Caco-2 (cell line): ENCODE measurements around the gene ING3. TPM values are rescaled to one million over a fixed set of nuclear protein-coding genes. Genes with fewer than 3 reads are reported as not detected.

Experiments used
- BruUV-seq: library from RNA; stranded (reverse); fragments of 400-500 nt; replicated peaks from 2 replicates; lab custom pipeline; 2021; lab: Mats Ljungman, UMichigan
- CTCF ChIA-PET: fragments of 300-600 bp; sonication (Branson Sonifier 250); formaldehyde crosslinking; loops from one replicate; lab custom pipeline; 2022; ENCODE audit warnings: antibody characterized with exemption; lab: Charles Lee
- POLR2A ChIA-PET: fragments of 300-600 bp; sonication (Branson Sonifier 250); formaldehyde crosslinking; loops from one replicate; lab custom pipeline; 2022; ENCODE audit warnings: antibody characterized with exemption; lab: Charles Lee
- DNase-seq, 2 experiments: peaks; one replicate each; pipeline versions ENCODE4 v3.0.0 to v3.0.0-alpha.2; 2020 to 2022
- H3K27me3 ChIP-seq: replicated peaks from 2 replicates; pipeline ENCODE4 v1.6.0; 2011; ENCODE audit warnings: low read length; ENCODE audit not compliant: control insufficient read depth, insufficient read depth
- H3K36me3 ChIP-seq: 2 replicates; pipeline ENCODE4 v1.5.1; 2011; ENCODE audit warnings: low read length; ENCODE audit not compliant: control insufficient read depth, insufficient read depth
- H3K4me1 ChIP-seq: fragments of 250-450 bp; sonication (Bioruptor Pico); 2 replicates; pipeline ENCODE4 v1.5.1; 2020; ENCODE audit warnings: mild to moderate bottlenecking
- H3K4me3 ChIP-seq: 2 replicates; pipeline ENCODE4 v1.5.1; 2011; ENCODE audit warnings: low read depth, mild to moderate bottlenecking, control low read depth, low read length
- H3K9me3 ChIP-seq: fragments of 250-450 bp; sonication (Bioruptor Pico); 2 replicates; pipeline ENCODE4 v1.5.1; 2020; ENCODE audit warnings: mild to moderate bottlenecking, moderate library complexity
- H3K27ac Mint-ChIP-seq: one replicate; pipeline ENCODE4 v1.8.0; 2022; ENCODE audit warnings: mixed read lengths; ENCODE audit not compliant: unreplicated experiment
- H3K27me3 Mint-ChIP-seq: one replicate; pipeline ENCODE4 v1.8.0; 2022; ENCODE audit warnings: mixed read lengths; ENCODE audit not compliant: insufficient read depth, unreplicated experiment
- H3K36me3 Mint-ChIP-seq: one replicate; pipeline ENCODE4 v1.8.0; 2022; ENCODE audit warnings: mild to moderate bottlenecking, mixed read lengths; ENCODE audit not compliant: insufficient read depth, unreplicated experiment
- H3K4me1 Mint-ChIP-seq: one replicate; pipeline ENCODE4 v1.8.0; 2022; ENCODE audit warnings: low read depth, mixed read lengths; ENCODE audit not compliant: unreplicated experiment
- H3K4me3 Mint-ChIP-seq: one replicate; pipeline ENCODE4 v1.8.0; 2022; ENCODE audit warnings: mild to moderate bottlenecking, moderate library complexity, mixed read lengths; ENCODE audit not compliant: unreplicated experiment
- H3K9me3 Mint-ChIP-seq: one replicate; pipeline ENCODE4 v1.8.0; 2022; ENCODE audit warnings: mixed read lengths; ENCODE audit not compliant: unreplicated experiment
- CTCF ChIP-seq, 2 experiments: fragments of 200-600 bp in 1 of 2; IDR thresholded peaks; 1 replicate in 1 of 2; 2 replicates in 1 of 2; pipeline versions ENCODE4 v1.5.1 to v1.8.0; 2011 to 2022; ENCODE audit warnings: antibody characterized with exemption in 1 of 2, control low read depth in 1 of 2, inconsistent platforms in 1 of 2, low read depth in 1 of 2, low read length in 1 of 2, mild to moderate bottlenecking in 1 of 2, moderate library complexity in 1 of 2; ENCODE audit not compliant: insufficient read depth in 1 of 2, severe bottlenecking in 1 of 2, unreplicated experiment in 1 of 2
- intact Hi-C: fragments of 100-400 bp; cut with micrococcal nuclease; formaldehyde crosslinking; loops from one replicate; pipeline ENCODE4 v1.10.0; 2022; ENCODE audit not compliant: unreplicated experiment
- total RNA-seq: library from RNA; stranded (reverse); gene quantifications from 2 replicates; pipeline ENCODE4 v1.2.3, GENCODE V29; 2022

ING3 gene
- total RNA-seq, 1 experiment from 2014 or later = 14.6 TPM

DNA sequence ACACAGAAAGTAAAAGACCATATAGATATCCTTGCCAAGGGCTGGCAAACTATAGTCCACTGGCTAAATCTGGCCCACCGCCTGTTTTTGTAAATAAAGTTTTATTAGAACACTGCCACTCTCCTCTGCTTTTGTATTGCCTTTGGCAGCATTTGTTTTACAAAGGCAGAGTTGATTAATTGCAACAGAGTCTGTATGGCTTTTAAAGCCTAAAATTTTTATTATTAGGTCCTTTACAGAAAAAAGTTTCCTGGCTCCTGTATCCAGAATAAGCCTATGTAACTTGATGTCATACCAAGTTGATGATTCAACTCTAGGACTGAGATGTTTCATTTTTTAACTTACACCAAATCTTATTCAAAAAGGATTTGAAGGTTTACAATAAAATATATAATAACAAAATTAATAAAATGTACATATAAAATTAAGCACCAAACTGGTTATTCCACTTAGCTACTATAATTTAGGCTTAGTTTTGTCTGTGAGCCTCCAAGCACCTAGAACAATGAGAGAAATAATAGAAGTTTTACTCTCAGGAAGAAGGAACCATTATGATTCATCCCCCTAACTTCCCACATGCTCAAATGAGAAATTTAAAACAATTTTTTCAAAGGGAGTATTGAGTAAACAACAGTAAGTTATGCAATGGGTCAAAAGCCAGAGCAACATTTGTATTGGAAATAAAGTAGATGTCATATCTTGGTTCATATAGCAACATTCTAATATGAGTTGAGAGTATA lies 69.8 kb downstream of the ING3 start:
- CTCF ChIA-PET = no interaction called here
- POLR2A ChIA-PET = no interaction called here
- H3K36me3 ChIP-seq = no peaks in the 10 kb centered on the region
- no TSS peak for BruUV-seq
- DNase-seq = no peak
- Mint-ChIP-seq H3K4me1 (peaks cover 15% of the 10 kb centered on the region), H3K4me3 (no peak overlapping the region), H3K9me3 (peaks cover 3% of the 10 kb centered on the region), H3K27me3 (no peaks in the 10 kb centered on the region), H3K27ac (no peak overlapping the region), H3K36me3 (no peaks in the 10 kb centered on the region)
- no peaks in the 10 kb centered on the region for H3K9me3 ChIP-seq
- no peak overlapping the region for H3K4me3 ChIP-seq
- no peak for TF ChIP-seq CTCF (IDR thresholded peaks at IDR 0.05; ENCODE audit: insufficient read depth in 1 of 2, low read depth in 1 of 2, low read length in 1 of 2, severe bottlenecking in 1 of 2, unreplicated experiment in 1 of 2)
- H3K27me3 ChIP-seq = no peaks in the 10 kb centered on the region
- peaks cover 17% of the 10 kb centered on the region; the same call in 1 of the 2 replicates for H3K4me1 ChIP-seq
- intact Hi-C loops = no loop called here

GRCh38 chr7:121020989-121021969 lies 70.7 kb downstream of the ING3 start:
- Histone ChIP-seq H3K36me3 (no peaks in the 10 kb centered on the region), H3K27me3 (no peaks in the 10 kb centered on the region), H3K4me1 (peaks cover 17% of the 10 kb centered on the region; the same call in 1 of the 2 replicates), H3K4me3 (no peak overlapping the region), H3K9me3 (0 out of 2 replicates have a peak, but pooled peaks cover 5% of the 10 kb centered on the region)
- Mint-ChIP-seq H3K36me3 (no peaks in the 10 kb centered on the region), H3K9me3 (peaks cover 12% of the 10 kb centered on the region), H3K27ac (no peak overlapping the region), H3K27me3 (no peaks in the 10 kb centered on the region), H3K4me1 (peaks cover 23% of the 10 kb centered on the region), H3K4me3 (no peak overlapping the region)
- no peak for TF ChIP-seq CTCF (IDR thresholded peaks at IDR 0.05; ENCODE audit: insufficient read depth in 1 of 2, low read depth in 1 of 2, low read length in 1 of 2, severe bottlenecking in 1 of 2, unreplicated experiment in 1 of 2)
- intact Hi-C loops = no loop called here
- no peak for DNase-seq
- no TSS peak for BruUV-seq
- POLR2A ChIA-PET = no interaction called here
- CTCF ChIA-PET = no interaction called here

DNA sequence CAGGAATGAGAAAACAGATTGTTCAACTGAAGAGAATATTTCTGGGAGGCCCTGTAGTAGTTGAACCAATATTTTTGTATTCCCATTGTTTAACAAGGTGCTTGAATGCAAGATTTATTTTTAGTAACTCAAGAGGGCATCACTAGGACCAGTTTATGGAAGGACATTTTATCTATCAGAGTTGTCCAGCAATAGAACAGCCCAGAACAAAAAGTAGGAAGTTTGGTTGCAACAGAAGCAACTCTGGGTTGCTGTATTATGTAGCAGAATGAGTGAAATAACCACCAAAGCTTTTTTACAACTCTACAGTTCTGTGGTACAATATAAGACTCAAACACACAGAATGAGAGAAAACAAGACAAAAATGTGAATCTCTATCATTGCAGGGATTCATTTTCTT lies 72.6 kb downstream of the ING3 start:
- no peak overlapping the region for H3K4me3 Mint-ChIP-seq
- no peaks in the 10 kb centered on the region for H3K27me3 ChIP-seq
- H3K4me3 ChIP-seq = no peak overlapping the region
- H3K36me3 ChIP-seq = no peaks in the 10 kb centered on the region
- H3K4me1 Mint-ChIP-seq = peaks cover 29% of the 10 kb centered on the region
- no peak for TF ChIP-seq CTCF (IDR thresholded peaks at IDR 0.05; ENCODE audit: insufficient read depth in 1 of 2, low read depth in 1 of 2, low read length in 1 of 2, severe bottlenecking in 1 of 2, unreplicated experiment in 1 of 2)
- ChIA-PET CTCF (no interaction called here), POLR2A (no interaction called here)
- intact Hi-C loops = no loop called here
- no peak for DNase-seq
- 0 out of 2 replicates have a peak, but pooled peaks cover 5% of the 10 kb centered on the region for H3K9me3 ChIP-seq
- peaks cover 13% of the 10 kb centered on the region for H3K9me3 Mint-ChIP-seq
- no peak overlapping the region for H3K27ac Mint-ChIP-seq
- H3K36me3 Mint-ChIP-seq = no peaks in the 10 kb centered on the region
- BruUV-seq = no TSS peak
- peaks cover 27% of the 10 kb centered on the region for H3K4me1 ChIP-seq
- H3K27me3 Mint-ChIP-seq = no peaks in the 10 kb centered on the region
